SK-N-MC (cell line): ENCODE data around the gene MPV17L2.

Experiments
- DNase-seq: peaks from one replicate; pipeline ENCODE4 v3.0.0-alpha.2; 2011; ENCODE audit warnings: low read depth, low spot score
- H3K27ac ChIP-seq: fragments of 200-600 bp; sonication (generic); 2 replicates; pipeline ENCODE4 v1.5.1; 2016; ENCODE audit warnings: mixed run types
- H3K36me3 ChIP-seq: fragments of 200-600 bp; sonication (generic); 2 replicates; pipeline ENCODE4 v1.6.1; 2017; ENCODE audit warnings: antibody characterized with exemption, low read length, mixed read lengths; ENCODE audit not compliant: insufficient read depth
- H3K4me3 ChIP-seq: fragments of 200-600 bp; sonication (generic); 2 replicates; pipeline ENCODE4 v1.5.1; 2016
- H3K9ac ChIP-seq: fragments of 200-600 bp; sonication (generic); 2 replicates; pipeline ENCODE4 v1.8.0; 2017; ENCODE audit warnings: mixed run types, mixed read lengths; ENCODE audit not compliant: insufficient read length
- H3K9me3 ChIP-seq: fragments of 200-600 bp; sonication (generic); 2 replicates; pipeline ENCODE4 v1.6.1; 2017; ENCODE audit warnings: low read depth, mild to moderate bottlenecking, antibody characterized with exemption, low read length, moderate library complexity, mixed read lengths
- EZH2 ChIP-seq: fragments of 200-600 bp; sonication (generic); IDR thresholded peaks from one replicate; pipeline ENCODE4 v1.6.1; 2017; ENCODE audit warnings: antibody characterized with exemption
- FOXP2 ChIP-seq: optimal IDR thresholded peaks from 2 replicates; pipeline ENCODE3; 2011; ENCODE audit warnings: mild to moderate bottlenecking, moderate library complexity; ENCODE audit not compliant: insufficient read depth; ENCODE audit errors: extremely low read length, control extremely low read depth
- POLR2AphosphoS5 ChIP-seq: IDR thresholded peaks from 2 replicates; pipeline ENCODE4 v1.6.1; 2012; ENCODE audit warnings: mild to moderate bottlenecking, low read depth, low read length, borderline replicate concordance

The MPV17L2 gene

GRCh38 chr19:18221815-18222725 is 29.1 kb downstream of the MPV17L2 start:
- H3K9me3 ChIP-seq: no peaks in the 10 kb centered on the region
- no peak overlapping the region for H3K9ac ChIP-seq
- H3K4me3 ChIP-seq: no peak overlapping the region
- H3K36me3 ChIP-seq: no peaks in the 10 kb centered on the region
- no peak overlapping the region for H3K27ac ChIP-seq
- no peak for TF ChIP-seq EZH2
- TF ChIP-seq POLR2AphosphoS5: no peak
- TF ChIP-seq FOXP2: no peak
- no peak for DNase-seq

GRCh38 chr19:18223860-18224524 is 31.0 kb downstream of the MPV17L2 start:
- no peak overlapping the region for H3K9ac ChIP-seq

GRCh38 chr19:18224525-18225354 is 31.7 kb downstream of the MPV17L2 start:
- Histone ChIP-seq H3K9ac (peak overlapping the region; percentile 62), H3K9me3 (no peaks in the 10 kb centered on the region), H3K36me3 (no peaks in the 10 kb centered on the region), H3K27ac (no peak overlapping the region), H3K4me3 (peak overlapping the region; percentile 77)
- TF ChIP-seq EZH2 (no peak), FOXP2 (peak; percentile 32)
- DNase-seq: peak; percentile 82

More at GRCh38 chr19:18223860-18224524, 31.0 kb downstream of the MPV17L2 start:
- Histone ChIP-seq H3K9me3 (no peaks in the 10 kb centered on the region), H3K27ac (no peak overlapping the region), H3K4me3 (peak overlapping the region; percentile 77), H3K36me3 (no peaks in the 10 kb centered on the region)
- no peak for DNase-seq
- no peak for TF ChIP-seq POLR2AphosphoS5
- TF ChIP-seq EZH2: no peak

GRCh38 chr19:18225355-18225701 is 32.3 kb downstream of the MPV17L2 start:
- Histone ChIP-seq H3K9ac (no peak overlapping the region), H3K9me3 (no peaks in the 10 kb centered on the region), H3K4me3 (peak overlapping the region; percentile 77), H3K27ac (no peak overlapping the region), H3K36me3 (no peaks in the 10 kb centered on the region)
- DNase-seq: no peak
- TF ChIP-seq POLR2AphosphoS5 (no peak), FOXP2 (no peak), EZH2 (no peak)

- Histone ChIP-seq H3K9me3 (no peaks in the 10 kb centered on the region), H3K27ac (no peak within 1 kb of the TSS), H3K4me3 (peak within 1 kb of the TSS; percentile 77), H3K36me3 (no peaks in the 10 kb centered on the region), H3K9ac (no peak within 1 kb of the TSS)
- TF ChIP-seq EZH2 (no peak), POLR2AphosphoS5 (no peak), FOXP2 (no peak)
- no peak for DNase-seq
Measured at GRCh38 chr19:18225702-18226468, 32.9 kb downstream of the MPV17L2 start, which contains the start of gene PDE4C. TSS of gene PDE4C (minus strand) at chr19:18226438. CDS start at chr19:18226415, 23 bp downstream.

GRCh38 chr19:18226956-18227780 is 34.1 kb downstream of the MPV17L2 start:
- no peak for DNase-seq
- Histone ChIP-seq H3K4me3 (no peak overlapping the region), H3K27ac (no peak overlapping the region), H3K36me3 (no peaks in the 10 kb centered on the region), H3K9me3 (no peaks in the 10 kb centered on the region), H3K9ac (no peak overlapping the region)
- TF ChIP-seq EZH2: no peak
- TF ChIP-seq FOXP2: no peak
- no peak for TF ChIP-seq POLR2AphosphoS5

GRCh38 chr19:18227781-18228271 is 34.8 kb downstream of the MPV17L2 start:
- Histone ChIP-seq H3K4me3 (no peak overlapping the region), H3K9me3 (no peaks in the 10 kb centered on the region), H3K27ac (no peak overlapping the region), H3K9ac (no peak overlapping the region), H3K36me3 (no peaks in the 10 kb centered on the region)
- TF ChIP-seq EZH2 (no peak), FOXP2 (no peak), POLR2AphosphoS5 (no peak)
- DNase-seq: no peak
